Muscle layer of duodenum (tissue), 2 donors: ENCODE data around the gene KCNIP4.

ENCODE experiments used
- H3K27ac ChIP-seq: one replicate; pipeline ENCODE4 v1.7.0; 2013; ENCODE audit warnings: mild to moderate bottlenecking, low read length
- H3K27me3 ChIP-seq: one replicate; pipeline ENCODE4 v1.7.0; 2013; ENCODE audit warnings: low read depth, mild to moderate bottlenecking, control low read depth, low read length
- H3K36me3 ChIP-seq, 2 donors: one replicate each; pipeline ENCODE4 v1.7.0; 2013; ENCODE audit warnings: low read length in 2 of 2, control low read depth in 1 of 2, mild to moderate bottlenecking in 1 of 2; ENCODE audit not compliant: insufficient read depth in 2 of 2, control insufficient read depth in 1 of 2
- H3K4me1 ChIP-seq, 2 donors: one replicate each; pipeline ENCODE4 v1.7.0; 2013; ENCODE audit warnings: low read length in 2 of 2, mild to moderate bottlenecking in 2 of 2, control low read depth in 1 of 2, moderate library complexity in 1 of 2; ENCODE audit not compliant: insufficient read depth in 2 of 2, control insufficient read depth in 1 of 2
- H3K4me3 ChIP-seq, 2 donors: one replicate each; pipeline ENCODE4 v1.7.0; 2013; ENCODE audit warnings: low read length in 2 of 2, low read depth in 1 of 2, mild to moderate bottlenecking in 1 of 2
- H3K9me3 ChIP-seq, 2 donors: one replicate each; pipeline ENCODE4 v1.7.0; 2013; ENCODE audit warnings: low read length in 2 of 2, control low read depth in 1 of 2, mild to moderate bottlenecking in 1 of 2; ENCODE audit not compliant: control insufficient read depth in 1 of 2
- donor health status: healthy.

The KCNIP4 gene

GRCh38 chr4:21177092-21177491, 771.5 kb downstream of the KCNIP4 start:
- H3K4me1 ChIP-seq, result no peaks in the 10 kb centered on the region
- H3K9me3 ChIP-seq, result no peaks in the 10 kb centered on the region
- H3K4me3 ChIP-seq, result no peak overlapping the region
- H3K27me3 ChIP-seq, result no peaks in the 10 kb centered on the region
- no peaks in the 10 kb centered on the region for H3K36me3 ChIP-seq
- no peak overlapping the region for H3K27ac ChIP-seq

GRCh38 chr4:21167711-21168110, 780.9 kb downstream of the KCNIP4 start:
- no peaks in the 10 kb centered on the region for H3K9me3 ChIP-seq
- no peak overlapping the region for H3K27ac ChIP-seq
- no peak overlapping the region for H3K4me3 ChIP-seq
- no peaks in the 10 kb centered on the region for H3K4me1 ChIP-seq
- no peaks in the 10 kb centered on the region for H3K36me3 ChIP-seq
- no peaks in the 10 kb centered on the region for H3K27me3 ChIP-seq

DNA sequence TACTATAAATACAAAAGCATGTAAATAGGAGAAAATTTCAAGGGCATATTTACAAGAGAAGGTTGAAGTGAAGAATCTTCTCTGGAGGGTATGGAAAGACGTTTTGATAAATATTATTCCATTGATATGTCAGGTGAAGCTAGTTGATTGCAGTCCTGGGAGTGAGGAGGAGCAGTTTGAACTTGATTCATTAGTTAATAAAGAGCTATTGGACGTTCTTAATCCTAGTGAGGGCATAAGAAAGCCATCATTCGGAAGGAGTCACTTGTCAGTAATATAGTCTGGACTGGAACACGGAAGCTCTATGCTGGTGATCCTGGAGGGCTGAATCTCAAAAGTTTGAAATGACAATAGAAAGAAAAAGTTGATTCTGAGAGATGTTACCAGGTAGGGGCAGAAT, 793.2 kb downstream of the KCNIP4 start:
- Histone ChIP-seq H3K9me3 (no peaks in the 10 kb centered on the region), H3K27me3 (no peaks in the 10 kb centered on the region), H3K4me1 (no peaks in the 10 kb centered on the region)

GRCh38 chr4:21139327-21139726, 809.2 kb downstream of the KCNIP4 start:
- Histone ChIP-seq H3K9me3 (no peaks in the 10 kb centered on the region), H3K27me3 (no peaks in the 10 kb centered on the region), H3K27ac (no peak overlapping the region), H3K4me3 (no peak overlapping the region), H3K36me3 (no peaks in the 10 kb centered on the region), H3K4me1 (no peaks in the 10 kb centered on the region)

More for the DNA sequence above, 793.2 kb downstream of the KCNIP4 start:
- no peak overlapping the region for H3K27ac ChIP-seq
- H3K36me3 ChIP-seq, result no peaks in the 10 kb centered on the region
- H3K4me3 ChIP-seq, result no peak overlapping the region

DNA sequence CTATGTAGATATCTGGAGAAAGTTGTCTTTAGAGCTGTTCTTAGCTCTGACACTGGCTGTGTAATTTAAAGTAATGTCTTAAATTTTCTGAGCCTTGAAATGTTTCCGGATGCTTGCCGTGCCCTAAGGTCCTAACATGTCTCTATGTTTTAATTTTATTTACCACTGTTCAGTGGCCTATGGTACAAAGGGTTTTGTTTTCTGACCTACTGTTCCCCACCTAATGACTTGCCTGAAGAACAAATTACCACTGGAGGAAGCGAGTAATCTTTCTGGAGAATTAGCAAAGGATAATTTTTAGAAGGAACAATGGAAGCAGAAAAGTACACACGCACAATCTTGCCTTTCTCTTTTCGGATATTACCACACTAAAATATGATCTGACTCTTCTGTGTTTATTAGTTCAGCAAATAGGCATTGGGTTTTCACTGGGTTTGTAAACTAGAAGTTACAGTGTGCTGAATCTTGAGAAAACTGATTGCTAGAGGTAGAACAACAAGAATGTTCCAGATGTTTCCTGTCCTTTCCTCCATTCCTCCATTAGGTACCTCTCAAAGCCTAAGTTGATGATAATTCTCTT, 812.4 kb downstream of the KCNIP4 start:
- no peaks in the 10 kb centered on the region for H3K27me3 ChIP-seq
- no peak overlapping the region for H3K4me3 ChIP-seq
- H3K9me3 ChIP-seq, result no peaks in the 10 kb centered on the region
- H3K36me3 ChIP-seq, result no peaks in the 10 kb centered on the region
- no peaks in the 10 kb centered on the region for H3K4me1 ChIP-seq
- no peak overlapping the region for H3K27ac ChIP-seq

- Histone ChIP-seq H3K4me1 (no peaks in the 10 kb centered on the region), H3K36me3 (no peaks in the 10 kb centered on the region), H3K27ac (no peak overlapping the region), H3K27me3 (no peaks in the 10 kb centered on the region), H3K4me3 (no peak overlapping the region), H3K9me3 (no peaks in the 10 kb centered on the region)
Observed at GRCh38 chr4:21134994-21135393, 813.6 kb downstream of the KCNIP4 start.

DNA sequence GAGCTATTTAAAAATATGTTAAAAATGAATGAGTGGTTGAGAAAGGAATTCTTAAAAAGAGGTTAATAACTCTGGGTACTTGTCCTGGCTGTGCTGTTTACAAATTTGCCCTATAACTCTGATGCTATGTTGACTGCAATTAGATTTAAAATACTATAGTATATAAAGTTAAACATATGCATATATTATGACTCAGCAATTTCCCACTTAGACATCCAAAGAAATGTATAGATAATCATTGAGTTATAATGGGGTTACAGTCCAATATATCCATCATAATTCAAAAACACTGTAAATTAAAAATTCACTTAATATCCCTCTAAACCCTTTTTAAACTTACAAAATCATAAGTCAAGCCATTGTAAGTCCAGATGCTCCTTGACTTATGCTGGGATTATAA, 818.0 kb downstream of the KCNIP4 start:
- no peaks in the 10 kb centered on the region for H3K36me3 ChIP-seq
- no peaks in the 10 kb centered on the region for H3K4me1 ChIP-seq
- H3K27me3 ChIP-seq, result no peaks in the 10 kb centered on the region
- H3K4me3 ChIP-seq, result no peak overlapping the region
- no peak overlapping the region for H3K27ac ChIP-seq
- no peaks in the 10 kb centered on the region for H3K9me3 ChIP-seq

- Histone ChIP-seq H3K4me3 (no peak overlapping the region), H3K27ac (no peak overlapping the region), H3K9me3 (no peaks in the 10 kb centered on the region), H3K27me3 (no peaks in the 10 kb centered on the region), H3K36me3 (no peaks in the 10 kb centered on the region), H3K4me1 (no peaks in the 10 kb centered on the region)
Observed at GRCh38 chr4:21126014-21126512, 822.5 kb downstream of the KCNIP4 start.

DNA sequence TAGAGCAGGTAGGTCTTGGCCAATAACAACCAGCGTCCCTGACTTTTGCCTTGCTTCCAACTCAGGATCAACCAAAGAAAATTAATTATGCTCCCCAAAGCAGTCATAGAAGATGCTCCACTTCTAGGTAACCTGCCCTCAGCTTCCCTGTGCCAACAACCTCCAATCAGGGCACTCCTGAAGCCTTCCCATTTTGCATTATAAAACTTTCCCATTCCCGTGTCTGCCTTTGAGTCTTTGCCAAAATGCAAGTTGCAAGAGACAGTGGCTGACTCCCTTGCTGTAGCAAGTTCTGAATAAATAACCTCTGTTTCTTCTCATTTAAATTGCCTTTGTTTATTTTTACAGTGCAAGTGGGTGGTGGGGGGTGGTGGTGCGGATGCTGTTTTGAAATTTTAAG, 830.3 kb downstream of the KCNIP4 start:
- no peaks in the 10 kb centered on the region for H3K27me3 ChIP-seq
- H3K27ac ChIP-seq, result no peak overlapping the region
- H3K4me1 ChIP-seq, result peaks cover 0 to 16% of the 10 kb centered on the region in 2 donors
- H3K4me3 ChIP-seq, result no peak overlapping the region
- H3K9me3 ChIP-seq, result no peaks in the 10 kb centered on the region
- H3K36me3 ChIP-seq, result no peaks in the 10 kb centered on the region

DNA sequence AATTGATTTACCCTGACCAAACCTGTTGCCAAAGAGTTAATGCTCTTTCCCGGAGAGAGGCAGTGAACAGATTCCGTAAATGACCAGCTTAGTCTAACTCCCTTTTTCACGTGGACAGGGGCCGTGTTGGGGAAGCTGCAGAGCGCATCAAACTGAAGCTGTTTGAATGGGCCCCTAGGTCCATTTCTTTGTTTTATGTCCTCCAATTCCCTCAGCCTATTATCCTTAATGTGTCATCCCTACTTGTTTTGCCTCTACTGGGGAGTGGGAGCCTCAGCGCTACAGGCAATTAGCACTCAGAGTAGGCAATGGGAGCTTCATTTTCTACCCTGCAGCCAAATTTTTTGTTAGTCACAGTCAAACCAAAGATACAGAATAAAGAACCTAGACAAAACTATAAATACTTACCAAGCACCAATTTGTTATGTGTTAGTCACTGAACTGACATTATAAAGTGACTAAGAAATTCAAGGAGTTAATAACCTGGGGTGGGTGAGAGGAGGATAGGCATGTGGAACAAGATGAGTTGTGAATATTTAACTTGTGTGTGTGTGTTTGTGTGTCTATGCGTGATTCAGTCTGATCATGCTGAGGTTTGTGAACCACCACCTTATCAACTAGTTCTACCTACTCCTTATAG, 830.9 kb downstream of the KCNIP4 start:
- H3K4me3 ChIP-seq, result no peak overlapping the region
- H3K27me3 ChIP-seq, result no peaks in the 10 kb centered on the region
- H3K27ac ChIP-seq, result no peak overlapping the region
- H3K9me3 ChIP-seq, result no peaks in the 10 kb centered on the region
- H3K4me1 ChIP-seq, result peaks cover 0 to 21% of the 10 kb centered on the region in 2 donors
- H3K36me3 ChIP-seq, result no peaks in the 10 kb centered on the region

GRCh38 chr4:21113496-21114223, 834.9 kb downstream of the KCNIP4 start:
- Histone ChIP-seq H3K9me3 (no peaks in the 10 kb centered on the region), H3K4me1 (peaks cover 0 to 20% of the 10 kb centered on the region in 2 donors), H3K27me3 (no peaks in the 10 kb centered on the region), H3K27ac (no peak overlapping the region), H3K4me3 (no peak overlapping the region), H3K36me3 (no peaks in the 10 kb centered on the region)
